OCI-LY7 (cell line): ENCODE results near the gene ZCCHC4. TPM values are rescaled to one million over a fixed set of nuclear protein-coding genes. Genes with fewer than 3 reads are reported as not detected.

Experiments
- Bru-seq: library from RNA; stranded (reverse); fragments of 400-500 nt; gene quantifications from one replicate; lab custom pipeline; 2021; lab: Mats Ljungman, UMichigan
- BruChase-seq, 2 experiments: library from RNA; stranded (reverse); fragments of 400-500 nt; gene quantifications; one replicate each; lab custom pipeline; 2021; lab: Mats Ljungman, UMichigan
- BruUV-seq: library from RNA; stranded (reverse); fragments of 400-500 nt; replicated peaks from 2 replicates; lab custom pipeline; 2021; lab: Mats Ljungman, UMichigan
- CTCF ChIA-PET: fragments of 300-600 bp; sonication (Branson Sonifier 250); formaldehyde crosslinking; loops from one replicate; lab custom pipeline; 2022; ENCODE audit warnings: antibody characterized with exemption; ENCODE audit not compliant: unreplicated experiment; lab: Charles Lee
- POLR2A ChIA-PET: fragments of 300-600 bp; sonication (Branson Sonifier 250); formaldehyde crosslinking; loops from one replicate; lab custom pipeline; 2022; ENCODE audit warnings: antibody characterized with exemption; lab: Charles Lee
- DNase-seq: peaks from one replicate; pipeline ENCODE4 v3.0.0-alpha.2; 2015; ENCODE audit warnings: low spot score
- H2AFZ ChIP-seq: fragments of 200-600 bp; sonication (generic), shearing (Covaris generic); 2 replicates; pipeline ENCODE4 v1.6.1; 2014; ENCODE audit warnings: mild to moderate bottlenecking, antibody characterized with exemption, low read length, moderate library complexity
- H3K27ac ChIP-seq: fragments of 200-600 bp; sonication (generic); 2 replicates; pipeline ENCODE4 v1.5.1; 2014; ENCODE audit warnings: mixed run types, low read depth, mild to moderate bottlenecking, moderate library complexity, low read length, inconsistent platforms; ENCODE audit not compliant: poor library complexity, severe bottlenecking
- H3K36me3 ChIP-seq: fragments of 200-600 bp; sonication (generic); 2 replicates; pipeline ENCODE4 v1.6.1; 2014; ENCODE audit warnings: mild to moderate bottlenecking, antibody characterized with exemption, low read length, moderate library complexity, mixed read lengths; ENCODE audit not compliant: insufficient read depth
- H3K4me1 ChIP-seq: fragments of 200-600 bp; sonication (generic); 2 replicates; pipeline ENCODE4 v1.5.1; 2014; ENCODE audit warnings: mild to moderate bottlenecking, low read length; ENCODE audit not compliant: insufficient read depth, poor library complexity, severe bottlenecking
- H3K4me2 ChIP-seq: fragments of 200-600 bp; sonication (generic); 2 replicates; pipeline ENCODE4 v1.6.1; 2014; ENCODE audit warnings: mild to moderate bottlenecking, low read length
- H3K4me3 ChIP-seq: fragments of 200-600 bp; sonication (generic); 2 replicates; pipeline ENCODE4 v1.5.1; 2014; ENCODE audit warnings: mild to moderate bottlenecking, low read depth, low read length; ENCODE audit not compliant: poor library complexity, severe bottlenecking
- H3K79me2 ChIP-seq: fragments of 200-600 bp; sonication (generic); 2 replicates; pipeline ENCODE4 v1.6.1; 2016; ENCODE audit warnings: low read depth, mild to moderate bottlenecking, low read length, moderate library complexity, mixed read lengths; ENCODE audit not compliant: insufficient read depth
- H3K9me2 ChIP-seq: fragments of 200-600 bp; sonication (generic); 2 replicates; pipeline ENCODE4 v1.6.1; 2016; ENCODE audit warnings: mild to moderate bottlenecking, low read length, mixed read lengths; ENCODE audit not compliant: insufficient read depth
- H3K9me3 ChIP-seq: fragments of 200-600 bp; sonication (generic); 2 replicates; pipeline ENCODE4 v1.6.1; 2014; ENCODE audit warnings: mild to moderate bottlenecking, mixed run types, low read length, mixed read lengths
- H4K20me1 ChIP-seq: fragments of 200-600 bp; sonication (generic); 2 replicates; pipeline ENCODE4 v1.6.1; 2014; ENCODE audit warnings: mild to moderate bottlenecking, antibody characterized with exemption, low read length, moderate library complexity, mixed read lengths; ENCODE audit not compliant: insufficient read depth
- CTCF ChIP-seq: fragments of 200-600 bp; sonication (generic); conservative IDR thresholded peaks from 2 replicates; pipeline ENCODE4 v1.5.1; 2014; ENCODE audit warnings: mild to moderate bottlenecking, antibody characterized with exemption, low read length, moderate library complexity, mixed read lengths
- EZH2phosphoT487 ChIP-seq: fragments of 200-600 bp; sonication (generic); IDR thresholded peaks from 2 replicates; pipeline ENCODE4 v1.6.1; 2018; ENCODE audit warnings: low read depth, borderline replicate concordance, mild to moderate bottlenecking, mixed run types, antibody characterized with exemption, low read length, moderate library complexity, mixed read lengths
- intact Hi-C: fragments of 100-400 bp; cut with micrococcal nuclease; formaldehyde crosslinking; loops from one replicate; pipeline ENCODE4 v1.10.0; 2022; ENCODE audit not compliant: unreplicated experiment
- long read RNA-seq: library from polyadenylated mRNA; stranded (forward); transcript quantifications from one replicate; pipeline ENCODE4 v2.0.0, GENCODE V29; 2022
- total RNA-seq, 2 experiments: library from RNA; depleted of rRNA in 1 of 2; stranded (reverse); fragments of >200 nt in 1 of 2; shearing (Covaris generic) in 1 of 2; gene quantifications; 2 replicates each; pipeline ENCODE4 v1.2.3, GENCODE V29; 2014 to 2022

Gene ZCCHC4
- total RNA-seq (2014; rRNA removed; shearing (Covaris generic)) (12.4 and 14.9 TPM in 2 replicates), total RNA-seq (2022) (15.2 and 15.5 TPM in 2 replicates), Bru-seq, nascent RNA (percentile 75 among the genes with signal in this experiment), BruChase-seq, experiment 1, labeled RNA remaining after a 6-hour chase (percentile 62 among the genes with signal in this experiment), BruChase-seq, experiment 2, labeled RNA remaining after a 2-hour chase (percentile 70 among the genes with signal in this experiment)
- long read RNA-seq, transcript ZCCHC4-201 (13 exons, 2,785 nt) = major isoform, 18 of 48 reads
- long read RNA-seq, partial matches to known transcripts = 14 of 48 reads
- long read RNA-seq, other reads (novel, unspliced or antisense) = 13 of 48 reads

- Histone ChIP-seq H3K9me3 (no peaks in the 10 kb centered on the region; the same call in 1 of the 2 replicates), H3K4me1 (peaks cover 40% of the 10 kb centered on the region), H3K36me3 (peaks cover 26% of the 10 kb centered on the region; the same call in 1 of the 2 replicates), H3K9me2 (no peaks in the 10 kb centered on the region), H3K4me3 (peak within 1 kb of the TSS; percentile 82), H3K4me2 (peak within 1 kb of the TSS; percentile 69), H2AFZ (peak within 1 kb of the TSS; percentile 97), H4K20me1 (no peaks in the 10 kb centered on the region), H3K27ac (peak within 1 kb of the TSS; percentile 48), H3K79me2 (peaks cover 16% of the 10 kb centered on the region)
- TF ChIP-seq CTCF = peak; percentile 99
- TF ChIP-seq EZH2phosphoT487 = no peak
- BruUV-seq = TSS peak; percentile 78
- ChIA-PET POLR2A (interaction anchor here (0.6 to 4.0 kb wide), 12 partner anchors 9 to 366 kb away, joined by 3 to 41 read pairs (median 4); partner anchors contain the start of gene PI4K2B), CTCF (interaction anchor here (0.7 to 1.2 kb wide), 7 partner anchors 46 to 153 kb away, joined by 3 to 5 read pairs (median 3); partner anchors contain the start of genes PI4K2B and SEPSECS)
- intact Hi-C loops = loop anchor here (1.0 to 2.0 kb wide), 5 partner anchors 54 to 152 kb away; partner anchors contain the start of genes ANAPC4, PI4K2B and SEPSECS
- DNase-seq = peak; percentile 95
Measured at GRCh38 chr4:25312496-25313200, at the start of gene ZCCHC4. TSS of gene ZCCHC4 (plus strand) at chr4:25312774. CDS start at chr4:25312810, 36 bp downstream.

- Histone ChIP-seq H3K4me3 (no peak overlapping the region), H2AFZ (no peak overlapping the region), H3K9me2 (no peaks in the 10 kb centered on the region), H3K4me2 (no peak overlapping the region), H3K9me3 (no peaks in the 10 kb centered on the region), H4K20me1 (no peaks in the 10 kb centered on the region), H3K79me2 (no peaks in the 10 kb centered on the region), H3K27ac (no peak overlapping the region), H3K36me3 (peaks cover 52% of the 10 kb centered on the region), H3K4me1 (no peaks in the 10 kb centered on the region)
- intact Hi-C loops = no loop called here
- TF ChIP-seq CTCF (no peak), EZH2phosphoT487 (no peak)
- no peak for DNase-seq
- no TSS peak for BruUV-seq
- POLR2A ChIA-PET = interaction anchor here (0.7 to 1.8 kb wide), 4 partner anchors 10 to 39 kb away, joined by 3 to 7 read pairs (median 4); partner anchors contain the start of gene PI4K2B
- CTCF ChIA-PET = no interaction called here
Measured at GRCh38 chr4:25271866-25272265, 40.7 kb upstream of the ZCCHC4 start.
